WTC11 (cell line): ENCODE results near the gene CDH6.

Experiments
- TF ChIP-seq, protein P1 (sequence below): sonication (generic); formaldehyde crosslinking; IDR thresholded peaks from 2 replicates; pipeline ENCODE4 v1.8.1; 2022; ENCODE audit warnings: low read depth, missing genetic modification reagents, borderline replicate concordance
- TF ChIP-seq, protein P2 (sequence below): fragments of 250-450 bp; sonication (Bioruptor Pico); IDR thresholded peaks from 2 replicates; pipeline ENCODE4 v1.8.0; 2021; ENCODE audit warnings: mild to moderate bottlenecking
- TF ChIP-seq, protein P3 (sequence below): fragments of 200-600 bp; IDR thresholded peaks from 2 replicates; pipeline ENCODE4 v1.8.0; 2022; ENCODE audit warnings: antibody characterized with exemption

DNA sequence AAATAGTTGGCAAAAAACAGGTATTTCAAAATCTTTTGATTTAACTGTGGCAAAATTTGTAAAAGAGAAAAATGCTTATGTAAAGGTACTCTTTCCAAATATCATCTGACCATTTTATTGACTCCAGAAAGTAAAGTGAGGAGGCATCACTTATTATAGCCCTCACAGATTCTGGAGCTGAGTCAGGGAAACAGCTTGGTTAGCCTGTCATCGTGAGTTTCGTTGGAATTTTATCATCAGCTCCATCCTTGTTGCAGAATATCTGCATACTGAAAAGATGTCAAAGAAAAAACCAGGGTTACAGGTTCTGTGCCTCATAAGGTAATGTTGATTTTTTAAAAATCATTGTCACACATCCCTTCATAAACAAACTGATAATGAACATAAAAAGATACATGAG is 74.8 kb downstream of the CDH6 start:
- TF ChIP-seq, protein P1, sequence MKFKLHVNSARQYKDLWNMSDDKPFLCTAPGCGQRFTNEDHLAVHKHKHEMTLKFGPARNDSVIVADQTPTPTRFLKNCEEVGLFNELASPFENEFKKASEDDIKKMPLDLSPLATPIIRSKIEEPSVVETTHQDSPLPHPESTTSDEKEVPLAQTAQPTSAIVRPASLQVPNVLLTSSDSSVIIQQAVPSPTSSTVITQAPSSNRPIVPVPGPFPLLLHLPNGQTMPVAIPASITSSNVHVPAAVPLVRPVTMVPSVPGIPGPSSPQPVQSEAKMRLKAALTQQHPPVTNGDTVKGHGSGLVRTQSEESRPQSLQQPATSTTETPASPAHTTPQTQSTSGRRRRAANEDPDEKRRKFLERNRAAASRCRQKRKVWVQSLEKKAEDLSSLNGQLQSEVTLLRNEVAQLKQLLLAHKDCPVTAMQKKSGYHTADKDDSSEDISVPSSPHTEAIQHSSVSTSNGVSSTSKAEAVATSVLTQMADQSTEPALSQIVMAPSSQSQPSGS (CRISPR knock-in tag): no peak
- TF ChIP-seq, protein P2, sequence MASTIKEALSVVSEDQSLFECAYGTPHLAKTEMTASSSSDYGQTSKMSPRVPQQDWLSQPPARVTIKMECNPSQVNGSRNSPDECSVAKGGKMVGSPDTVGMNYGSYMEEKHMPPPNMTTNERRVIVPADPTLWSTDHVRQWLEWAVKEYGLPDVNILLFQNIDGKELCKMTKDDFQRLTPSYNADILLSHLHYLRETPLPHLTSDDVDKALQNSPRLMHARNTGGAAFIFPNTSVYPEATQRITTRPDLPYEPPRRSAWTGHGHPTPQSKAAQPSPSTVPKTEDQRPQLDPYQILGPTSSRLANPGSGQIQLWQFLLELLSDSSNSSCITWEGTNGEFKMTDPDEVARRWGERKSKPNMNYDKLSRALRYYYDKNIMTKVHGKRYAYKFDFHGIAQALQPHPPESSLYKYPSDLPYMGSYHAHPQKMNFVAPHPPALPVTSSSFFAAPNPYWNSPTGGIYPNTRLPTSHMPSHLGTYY (CRISPR knock-in tag): no peak
- TF ChIP-seq, protein P3, sequence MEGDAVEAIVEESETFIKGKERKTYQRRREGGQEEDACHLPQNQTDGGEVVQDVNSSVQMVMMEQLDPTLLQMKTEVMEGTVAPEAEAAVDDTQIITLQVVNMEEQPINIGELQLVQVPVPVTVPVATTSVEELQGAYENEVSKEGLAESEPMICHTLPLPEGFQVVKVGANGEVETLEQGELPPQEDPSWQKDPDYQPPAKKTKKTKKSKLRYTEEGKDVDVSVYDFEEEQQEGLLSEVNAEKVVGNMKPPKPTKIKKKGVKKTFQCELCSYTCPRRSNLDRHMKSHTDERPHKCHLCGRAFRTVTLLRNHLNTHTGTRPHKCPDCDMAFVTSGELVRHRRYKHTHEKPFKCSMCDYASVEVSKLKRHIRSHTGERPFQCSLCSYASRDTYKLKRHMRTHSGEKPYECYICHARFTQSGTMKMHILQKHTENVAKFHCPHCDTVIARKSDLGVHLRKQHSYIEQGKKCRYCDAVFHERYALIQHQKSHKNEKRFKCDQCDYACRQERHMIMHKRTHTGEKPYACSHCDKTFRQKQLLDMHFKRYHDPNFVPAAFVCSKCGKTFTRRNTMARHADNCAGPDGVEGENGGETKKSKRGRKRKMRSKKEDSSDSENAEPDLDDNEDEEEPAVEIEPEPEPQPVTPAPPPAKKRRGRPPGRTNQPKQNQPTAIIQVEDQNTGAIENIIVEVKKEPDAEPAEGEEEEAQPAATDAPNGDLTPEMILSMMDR: no peak
